HG02870 (cell line): ENCODE data around the gene CC2D2B.

Experiments
- ATAC-seq: cut with Tn5 transposase; IDR thresholded peaks from one replicate; pipeline ENCODE4 v1.9.1; 2021; ENCODE audit warnings: mild to moderate bottlenecking, moderate library complexity; ENCODE audit not compliant: unreplicated experiment

Gene CC2D2B

DNA sequence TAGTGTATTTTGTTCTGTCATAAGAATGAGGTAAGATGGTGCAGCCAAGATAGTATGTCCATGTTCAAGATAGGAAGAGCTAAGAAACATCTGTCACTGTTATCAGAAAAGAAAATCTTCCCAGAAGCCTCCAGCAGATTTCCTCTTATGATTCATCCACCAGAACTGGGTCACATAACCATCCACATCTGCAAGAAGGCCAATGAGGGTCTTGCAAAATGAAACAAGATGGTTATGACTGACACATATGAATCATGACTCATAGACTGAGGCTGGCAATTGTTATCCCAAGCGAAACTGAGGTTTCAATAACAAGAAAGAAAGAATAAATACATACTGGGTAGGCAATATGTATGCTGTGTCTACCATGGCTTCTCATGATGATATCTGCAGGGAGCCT, 165.9 kb downstream of the CC2D2B start:
- no peak for ATAC-seq

GRCh38 chr10:96074776-96075175, 167.0 kb downstream of the CC2D2B start:
- ATAC-seq: no peak

DNA sequence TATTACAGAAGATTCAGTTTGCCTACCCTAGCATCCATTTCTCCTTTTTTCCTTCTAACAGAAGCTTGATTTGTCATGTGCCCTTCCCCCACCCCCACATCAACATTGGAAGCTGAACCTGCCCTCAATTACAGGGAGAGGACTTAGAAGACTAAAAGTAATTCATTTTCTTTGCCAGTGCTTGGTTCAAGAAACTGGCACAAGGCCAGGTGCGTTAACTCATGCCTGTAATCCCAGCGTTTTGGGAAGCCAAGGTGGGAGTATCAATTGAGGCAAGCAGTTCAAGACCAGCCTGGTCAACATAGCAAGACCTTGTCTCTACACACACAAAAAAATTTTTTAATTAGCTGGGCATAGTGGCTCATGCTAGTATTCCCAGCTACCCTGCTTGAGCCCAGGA, 168.2 kb downstream of the CC2D2B start:
- no peak for ATAC-seq

GRCh38 chr10:96077156-96077555, 169.4 kb downstream of the CC2D2B start:
- ATAC-seq: no peak

DNA sequence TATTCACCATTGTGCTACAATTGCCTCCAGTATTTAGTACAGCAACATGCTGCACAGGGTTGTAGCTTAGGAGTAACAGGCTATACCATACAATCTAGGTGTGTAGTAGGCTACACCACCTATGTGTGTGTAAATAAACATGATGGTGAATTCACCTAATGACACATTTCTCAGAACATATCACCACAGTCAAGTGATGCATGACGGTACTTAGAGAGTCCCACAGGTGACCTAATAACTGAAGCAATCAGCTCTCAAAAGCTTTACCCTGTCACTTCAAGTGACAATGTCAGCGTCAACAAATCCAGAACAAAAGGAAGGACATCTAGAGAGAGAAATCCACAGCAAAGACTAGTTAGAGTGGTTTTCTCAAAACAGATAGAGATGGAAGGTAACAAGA, 174.4 kb downstream of the CC2D2B start:
- ATAC-seq: no peak
